BJ (cell line): ENCODE measurements around the gene MEGF8. TPM values are rescaled to one million over a fixed set of nuclear protein-coding genes. Genes with fewer than 3 reads are reported as not detected.

Experiments used
- CTCF ChIA-PET: fragments of 350-600 bp; formaldehyde crosslinking; extraction: SDS; loops from one replicate; lab custom pipeline; 2021; ENCODE audit warnings: antibody characterized with exemption, inconsistent platforms; lab: Yijun Ruan, JAX
- POLR2A ChIA-PET: fragments of 300-600 bp; sonication (Branson Sonifier 250); formaldehyde crosslinking; extraction: SDS; loops from one replicate; lab custom pipeline; 2021; ENCODE audit warnings: antibody characterized with exemption; lab: Charles Lee
- DNase-seq: peaks from one replicate; pipeline ENCODE4 v3.0.0-alpha.2; 2011; ENCODE audit warnings: low read depth
- H3K27me3 ChIP-seq: 2 replicates; pipeline ENCODE4 v1.6.0; 2011; ENCODE audit warnings: low read length; ENCODE audit not compliant: control insufficient read depth, insufficient read depth
- H3K36me3 ChIP-seq: 2 replicates; pipeline ENCODE4 v1.5.1; 2011; ENCODE audit warnings: low read length; ENCODE audit not compliant: control insufficient read depth, insufficient read depth
- H3K4me3 ChIP-seq: 2 replicates; pipeline ENCODE4 v1.5.1; 2011; ENCODE audit warnings: low read depth, mild to moderate bottlenecking, control low read depth, low read length
- CTCF ChIP-seq: IDR thresholded peaks from 2 replicates; pipeline ENCODE4 v1.5.1; 2011; ENCODE audit warnings: low read depth, mild to moderate bottlenecking, control low read depth, inconsistent platforms, low read length, moderate library complexity; ENCODE audit not compliant: insufficient read depth
- polyA plus RNA-seq: library from polyadenylated mRNA; depleted of rRNA; stranded (reverse); fragments of >200 nt; gene quantifications from 2 replicates; pipeline ENCODE4 v1.2.3, GENCODE V29; 2011

MEGF8 gene
- polyA plus RNA-seq, 1 experiment, result 9.6 TPM

DNA sequence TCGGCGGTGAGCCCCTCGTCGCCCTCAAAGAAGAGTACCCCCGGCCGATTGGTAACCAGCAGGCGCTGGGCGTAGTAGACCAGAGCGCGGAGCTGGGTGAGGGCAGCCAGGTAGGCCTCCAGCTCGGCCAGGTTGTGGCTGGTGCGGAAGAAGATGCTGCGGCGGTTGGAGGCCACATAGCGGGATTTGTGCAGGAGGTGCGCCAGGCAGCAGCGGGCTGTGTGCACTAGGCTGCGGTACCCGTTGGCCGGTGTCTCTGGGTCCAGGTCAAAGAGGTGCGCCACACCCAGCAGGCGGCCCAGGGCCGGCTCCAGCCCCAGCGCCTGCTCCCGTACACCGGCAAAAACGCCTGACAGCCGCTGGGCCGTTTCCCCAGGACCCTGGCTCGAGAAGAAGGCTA is 84.9 kb downstream of the MEGF8 start:
- Histone ChIP-seq H3K36me3 (peaks cover 4% of the 10 kb centered on the region), H3K4me3 (no peak overlapping the region), H3K27me3 (no peaks in the 10 kb centered on the region)
- TF ChIP-seq CTCF, result no peak
- no peak for DNase-seq
- CTCF ChIA-PET, result interaction anchor here (0.7 to 2.3 kb wide), 5 partner anchors 10 to 28 kb away, joined by 3 to 8 read pairs (median 4); no protein-coding TSS in a partner anchor
- POLR2A ChIA-PET, result no interaction called here

DNA sequence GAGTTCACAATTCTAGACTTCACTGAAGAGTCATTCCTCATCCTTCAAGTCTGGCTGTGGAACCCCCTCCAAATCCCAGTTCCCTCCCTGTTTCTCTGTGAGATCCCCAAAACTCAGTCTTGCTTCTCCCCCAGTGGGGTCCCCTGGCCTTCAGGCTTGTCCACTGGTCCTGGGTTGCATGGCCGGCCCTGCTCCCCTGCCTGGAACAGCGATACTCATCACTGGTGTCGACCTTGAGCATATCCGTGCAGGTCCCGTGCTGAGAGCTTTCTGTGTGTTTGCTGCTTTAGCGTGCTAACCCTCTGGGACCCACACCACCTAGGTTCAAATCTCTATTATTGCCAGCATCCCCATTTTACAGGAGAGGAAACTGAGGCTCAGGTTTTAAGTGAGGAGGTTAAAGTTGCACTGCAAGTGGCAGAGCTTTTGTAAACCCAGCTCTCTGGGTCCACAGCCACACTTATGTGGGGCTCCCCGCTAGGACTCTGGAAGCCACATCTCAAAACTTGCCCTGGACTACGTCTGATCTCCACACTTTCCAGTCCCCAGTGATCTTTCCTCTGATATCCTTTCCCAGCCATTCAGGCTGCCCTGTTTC is 86.2 kb downstream of the MEGF8 start:
- H3K4me3 ChIP-seq, result no peak overlapping the region
- H3K36me3 ChIP-seq, result peaks cover 4% of the 10 kb centered on the region
- no peak for TF ChIP-seq CTCF
- CTCF ChIA-PET, result interaction anchor here (0.7 to 2.7 kb wide), 9 partner anchors 8 to 29 kb away, joined by 3 to 14 read pairs (median 4); no protein-coding TSS in a partner anchor
- POLR2A ChIA-PET, result no interaction called here
- DNase-seq, result no peak
- no peaks in the 10 kb centered on the region for H3K27me3 ChIP-seq

GRCh38 chr19:42412227-42412626 is 86.8 kb downstream of the MEGF8 start:
- DNase-seq, result no peak
- ChIA-PET POLR2A (no interaction called here), CTCF (interaction anchor here (0.5 to 2.7 kb wide), 8 partner anchors 8 to 534 kb away, joined by 3 to 14 read pairs (median 4); no protein-coding TSS in a partner anchor)
- Histone ChIP-seq H3K27me3 (no peaks in the 10 kb centered on the region), H3K36me3 (peaks cover 3% of the 10 kb centered on the region), H3K4me3 (no peak overlapping the region)
- TF ChIP-seq CTCF, result no peak

GRCh38 chr19:42412661-42413076 is 87.2 kb downstream of the MEGF8 start:
- DNase-seq, result no peak
- POLR2A ChIA-PET, result no interaction called here
- H3K4me3 ChIP-seq, result no peak overlapping the region
- no peaks in the 10 kb centered on the region for H3K27me3 ChIP-seq
- CTCF ChIA-PET, result interaction anchor here (0.5 to 2.7 kb wide), 7 partner anchors 11 to 533 kb away, joined by 3 to 14 read pairs (median 4); no protein-coding TSS in a partner anchor
- H3K36me3 ChIP-seq, result peaks cover 2% of the 10 kb centered on the region
- no peak for TF ChIP-seq CTCF

GRCh38 chr19:42419309-42419708 is 93.9 kb downstream of the MEGF8 start:
- Histone ChIP-seq H3K4me3 (no peak overlapping the region), H3K36me3 (no peaks in the 10 kb centered on the region), H3K27me3 (no peaks in the 10 kb centered on the region)
- POLR2A ChIA-PET, result no interaction called here
- no peak for TF ChIP-seq CTCF
- CTCF ChIA-PET, result interaction anchor here (1.6 to 3.3 kb wide), 2 partner anchors 15 to 19 kb away, joined by 4 to 9 read pairs; no protein-coding TSS in a partner anchor
- DNase-seq, result no peak
